Measurements from ENCODE around the gene C11orf21. TPM values are rescaled to one million over a fixed set of nuclear protein-coding genes. Genes with fewer than 3 reads are reported as not detected.
A peak's percentile ranks its signal among the peaks of the same experiment; 100 is the strongest.

Gene C11orf21
- polyA plus RNA-seq, 3 donors, result 10.8 to 135 (median 13.1) TPM

GRCh38 chr11:2327032-2327431 lies 25.3 kb upstream of the C11orf21 start:
- H3K79me2 ChIP-seq (ENCODE audit: insufficient read depth, low read length), result no peaks in the 10 kb centered on the region
- TF ChIP-seq, protein P1, sequence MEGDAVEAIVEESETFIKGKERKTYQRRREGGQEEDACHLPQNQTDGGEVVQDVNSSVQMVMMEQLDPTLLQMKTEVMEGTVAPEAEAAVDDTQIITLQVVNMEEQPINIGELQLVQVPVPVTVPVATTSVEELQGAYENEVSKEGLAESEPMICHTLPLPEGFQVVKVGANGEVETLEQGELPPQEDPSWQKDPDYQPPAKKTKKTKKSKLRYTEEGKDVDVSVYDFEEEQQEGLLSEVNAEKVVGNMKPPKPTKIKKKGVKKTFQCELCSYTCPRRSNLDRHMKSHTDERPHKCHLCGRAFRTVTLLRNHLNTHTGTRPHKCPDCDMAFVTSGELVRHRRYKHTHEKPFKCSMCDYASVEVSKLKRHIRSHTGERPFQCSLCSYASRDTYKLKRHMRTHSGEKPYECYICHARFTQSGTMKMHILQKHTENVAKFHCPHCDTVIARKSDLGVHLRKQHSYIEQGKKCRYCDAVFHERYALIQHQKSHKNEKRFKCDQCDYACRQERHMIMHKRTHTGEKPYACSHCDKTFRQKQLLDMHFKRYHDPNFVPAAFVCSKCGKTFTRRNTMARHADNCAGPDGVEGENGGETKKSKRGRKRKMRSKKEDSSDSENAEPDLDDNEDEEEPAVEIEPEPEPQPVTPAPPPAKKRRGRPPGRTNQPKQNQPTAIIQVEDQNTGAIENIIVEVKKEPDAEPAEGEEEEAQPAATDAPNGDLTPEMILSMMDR (IDR thresholded peaks at IDR 0.05), result no peak
- no peaks in the 10 kb centered on the region for H3K36me3 ChIP-seq (replicated peaks in 1 of 2; ENCODE audit: control insufficient read depth in 1 of 2, insufficient read depth in 2 of 2, low read length in 2 of 2)
- WGBS (ENCODE audit: insufficient coverage), result 95% methylated on average over 11 of the region's 11 CpGs
- H3K4me2 ChIP-seq (replicated peaks; ENCODE audit: extremely low read depth, low read length, poor library complexity, severe bottlenecking), result no peak overlapping the region
- H3K4me3 Mint-ChIP-seq, result no peak overlapping the region
- no peak overlapping the region for H3K9ac ChIP-seq (ENCODE audit: insufficient read depth, low read length, poor library complexity, severe bottlenecking)
- H2AFZ ChIP-seq (ENCODE audit: insufficient read depth, low read depth, low read length, poor library complexity, severe bottlenecking), result no peak overlapping the region
- intact Hi-C loops (cut with micrococcal nuclease), result no loop called here
- peaks cover 33 to 71% (median 56%) of the 10 kb centered on the region in 7 donors for H3K9me3 Mint-ChIP-seq
- H3K27ac ChIP-seq (ENCODE audit: low read depth in 1 of 2, low read length in 2 of 2), result no peak overlapping the region
- DNase-seq, result no peak
- peaks cover 0 to 10% of the 10 kb centered on the region in 2 donors for H3K27me3 ChIP-seq (ENCODE audit: control insufficient read depth in 2 of 2, insufficient read depth in 2 of 2, low read length in 2 of 2)
- H4K20me1 ChIP-seq (ENCODE audit: insufficient read depth, low read length), result no peaks in the 10 kb centered on the region
- H3K36me3 Mint-ChIP-seq, result peaks cover 0 to 5% of the 10 kb centered on the region in 2 donors
- H3K9me3 ChIP-seq (replicated peaks in 1 of 2; ENCODE audit: control insufficient read depth in 1 of 2, insufficient read depth in 1 of 2, low read length in 2 of 2), result peaks cover 23 to 29% of the 10 kb centered on the region in 2 donors
- H3K27ac Mint-ChIP-seq, result no peak overlapping the region
- H3K4me1 ChIP-seq (ENCODE audit: control insufficient read depth in 1 of 2, insufficient read depth in 2 of 2, low read length in 2 of 2), result no peaks in the 10 kb centered on the region
- no peak overlapping the region for H3K4me3 ChIP-seq (replicated peaks in 1 of 3; ENCODE audit: low read depth in 2 of 3, low read length in 3 of 3)
- peaks cover 4% of the 10 kb centered on the region for H3K4me1 Mint-ChIP-seq
- peaks cover 26 to 62% (median 36%) of the 10 kb centered on the region in 3 donors for H3K27me3 Mint-ChIP-seq (ENCODE audit: low read depth in 3 of 3)

- H3K4me2 ChIP-seq (replicated peaks; ENCODE audit: extremely low read depth, low read length, poor library complexity, severe bottlenecking), result no peak overlapping the region
- H3K36me3 ChIP-seq (replicated peaks in 1 of 2; ENCODE audit: control insufficient read depth in 1 of 2, insufficient read depth in 2 of 2, low read length in 2 of 2), result no peaks in the 10 kb centered on the region
- peaks cover 0 to 20% of the 10 kb centered on the region in 2 donors for H3K27me3 ChIP-seq (ENCODE audit: control insufficient read depth in 2 of 2, insufficient read depth in 2 of 2, low read length in 2 of 2)
- H3K79me2 ChIP-seq (ENCODE audit: insufficient read depth, low read length), result no peaks in the 10 kb centered on the region
- H3K4me1 ChIP-seq (ENCODE audit: control insufficient read depth in 1 of 2, insufficient read depth in 2 of 2, low read length in 2 of 2), result no peaks in the 10 kb centered on the region
- no peak for DNase-seq
- no peak overlapping the region for H3K9ac ChIP-seq (ENCODE audit: insufficient read depth, low read length, poor library complexity, severe bottlenecking)
- TF ChIP-seq, protein P1 (IDR thresholded peaks at IDR 0.05), result no peak
- 100% methylated on average over 1 of the region's 2 CpGs for WGBS (ENCODE audit: insufficient coverage)
- peak overlapping the region in 1 of 2 donors; percentile 28 for H3K4me3 Mint-ChIP-seq
- intact Hi-C loops (cut with micrococcal nuclease), result no loop called here
- peaks cover 12 to 18% of the 10 kb centered on the region in 2 donors for H3K9me3 ChIP-seq (replicated peaks in 1 of 2; ENCODE audit: control insufficient read depth in 1 of 2, insufficient read depth in 1 of 2, low read length in 2 of 2)
- H3K9me3 Mint-ChIP-seq, result peaks cover 22 to 64% (median 46%) of the 10 kb centered on the region in 7 donors
- no peak overlapping the region for H3K4me3 ChIP-seq (replicated peaks in 1 of 3; ENCODE audit: low read depth in 2 of 3, low read length in 3 of 3)
- no peak overlapping the region for H3K27ac ChIP-seq (ENCODE audit: low read depth in 1 of 2, low read length in 2 of 2)
- H3K27me3 Mint-ChIP-seq (ENCODE audit: low read depth in 3 of 3), result peaks cover 34 to 73% (median 46%) of the 10 kb centered on the region in 3 donors
- no peaks in the 10 kb centered on the region for H3K36me3 Mint-ChIP-seq
- peaks cover 4% of the 10 kb centered on the region for H3K4me1 Mint-ChIP-seq
- no peak overlapping the region for H2AFZ ChIP-seq (ENCODE audit: insufficient read depth, low read depth, low read length, poor library complexity, severe bottlenecking)
- H4K20me1 ChIP-seq (ENCODE audit: insufficient read depth, low read length), result no peaks in the 10 kb centered on the region
- no peak overlapping the region for H3K27ac Mint-ChIP-seq
Measured at GRCh38 chr11:2325719-2326118, 24.0 kb upstream of the C11orf21 start.

All from CD14-positive monocyte (primary cell).